ENCODE data around the gene CNOT10. TPM values are rescaled to one million over a fixed set of nuclear protein-coding genes. Genes with fewer than 3 reads are reported as not detected.

CNOT10 gene
- polyA plus RNA-seq, result 7.8 and 15.3 TPM in 2 replicates

GRCh38 chr3:32684800-32685542, at the start of gene CNOT10:
CNOT10 (plus strand) TSS chr3:32685188; CDS start chr3:32685461, 273 bp downstream.

GRCh38 chr3:32817558-32818228, 132.7 kb downstream of the CNOT10 start, which contains the start of gene TRIM71:
TRIM71 (plus strand) TSS chr3:32817997; CDS start chr3:32818081, 84 bp downstream.

Other genes with a start within 250 kb of the CNOT10 start
- 19.3 and 21.0 TPM in 2 replicates for gene CMTM6, start 182.3 kb upstream of the CNOT10 start, polyA plus RNA-seq
- gene DYNC1LI1, start 114.3 kb upstream of the CNOT10 start, polyA plus RNA-seq, result 54.6 and 60.4 TPM in 2 replicates
- gene TRIM71, start 132.8 kb downstream of the CNOT10 start, polyA plus RNA-seq, result 0.27 TPM in 1 of 2 replicates, not detected in the other

Data from Purkinje cell (primary cell).